H1 (cell line): ENCODE measurements around the gene SHISA6.

Experiments
- ASH2L ChIP-seq: fragments of 200-600, 300-600 bp; sonication (generic); IDR thresholded peaks from one replicate; pipeline ENCODE4 v1.7.1; 2017; ENCODE audit warnings: low read length
- EP300 ChIP-seq, 2 experiments: IDR thresholded peaks; 1 replicate in 1 of 2; 2 replicates in 1 of 2; pipeline ENCODE4 v1.6.1; 2011 to 2012; ENCODE audit warnings: low read depth in 2 of 2, low read length in 2 of 2, mild to moderate bottlenecking in 2 of 2, borderline replicate concordance in 1 of 2, inconsistent platforms in 1 of 2, moderate library complexity in 1 of 2
- HDAC2 ChIP-seq, 2 experiments: fragments of 300-600 bp in 1 of 2; sonication (generic) in 1 of 2; IDR thresholded peaks; 2 replicates each; pipeline ENCODE4 v1.6.1; 2011 to 2012; ENCODE audit warnings: low read depth in 2 of 2, low read length in 2 of 2, mild to moderate bottlenecking in 2 of 2, moderate library complexity in 2 of 2, borderline replicate concordance in 1 of 2, inconsistent platforms in 1 of 2
- KDM1A ChIP-seq: fragments of 200-600, 300-600 bp; sonication (generic); IDR thresholded peaks from 2 replicates; pipeline ENCODE4 v1.7.1; 2016; ENCODE audit warnings: mild to moderate bottlenecking, low read length, borderline replicate concordance
- TF ChIP-seq, protein P1 (sequence below), 3 experiments: IDR thresholded peaks; 1 replicate in 2 of 3; 2 replicates in 1 of 3; pipeline versions ENCODE4 v1.5.1 to v1.6.1; 2011; ENCODE audit warnings: low read length in 3 of 3, mild to moderate bottlenecking in 3 of 3, inconsistent platforms in 2 of 3, low read depth in 1 of 3, moderate library complexity in 1 of 3; ENCODE audit not compliant: insufficient read depth in 1 of 3; ENCODE audit errors: control extremely low read depth in 1 of 3

DNA sequence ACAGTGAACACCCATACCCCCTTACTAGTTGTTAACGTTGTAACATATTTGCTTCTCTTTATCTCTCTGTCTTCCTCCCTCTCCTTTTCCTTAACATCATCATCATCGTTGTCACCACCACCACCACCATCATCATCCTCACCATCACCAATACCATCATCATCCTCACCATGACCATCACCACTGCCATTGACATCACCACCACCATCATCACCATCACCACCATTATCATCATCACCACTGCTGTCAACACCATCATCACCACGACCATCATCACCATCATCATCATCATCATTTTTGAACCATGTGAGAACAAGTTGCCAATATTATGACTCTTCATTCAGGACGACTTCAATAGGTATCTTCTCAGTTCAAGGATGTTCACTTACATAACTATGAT, 35.5 kb downstream of the SHISA6 start:
- TF ChIP-seq, protein P1, sequence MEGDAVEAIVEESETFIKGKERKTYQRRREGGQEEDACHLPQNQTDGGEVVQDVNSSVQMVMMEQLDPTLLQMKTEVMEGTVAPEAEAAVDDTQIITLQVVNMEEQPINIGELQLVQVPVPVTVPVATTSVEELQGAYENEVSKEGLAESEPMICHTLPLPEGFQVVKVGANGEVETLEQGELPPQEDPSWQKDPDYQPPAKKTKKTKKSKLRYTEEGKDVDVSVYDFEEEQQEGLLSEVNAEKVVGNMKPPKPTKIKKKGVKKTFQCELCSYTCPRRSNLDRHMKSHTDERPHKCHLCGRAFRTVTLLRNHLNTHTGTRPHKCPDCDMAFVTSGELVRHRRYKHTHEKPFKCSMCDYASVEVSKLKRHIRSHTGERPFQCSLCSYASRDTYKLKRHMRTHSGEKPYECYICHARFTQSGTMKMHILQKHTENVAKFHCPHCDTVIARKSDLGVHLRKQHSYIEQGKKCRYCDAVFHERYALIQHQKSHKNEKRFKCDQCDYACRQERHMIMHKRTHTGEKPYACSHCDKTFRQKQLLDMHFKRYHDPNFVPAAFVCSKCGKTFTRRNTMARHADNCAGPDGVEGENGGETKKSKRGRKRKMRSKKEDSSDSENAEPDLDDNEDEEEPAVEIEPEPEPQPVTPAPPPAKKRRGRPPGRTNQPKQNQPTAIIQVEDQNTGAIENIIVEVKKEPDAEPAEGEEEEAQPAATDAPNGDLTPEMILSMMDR (IDR thresholded peaks at IDR 0.05; ENCODE audit: control extremely low read depth in 1 of 3, insufficient read depth in 1 of 3, low read depth in 1 of 3, low read length in 3 of 3) = no peak
- no peak for TF ChIP-seq KDM1A
- no peak for TF ChIP-seq ASH2L
- no peak for TF ChIP-seq HDAC2 (IDR thresholded peaks at IDR 0.05; ENCODE audit: borderline replicate concordance in 1 of 2, low read depth in 2 of 2, low read length in 2 of 2)
- no peak for TF ChIP-seq EP300 (IDR thresholded peaks at IDR 0.05; ENCODE audit: borderline replicate concordance in 1 of 2, low read depth in 2 of 2, low read length in 2 of 2)
